Stomach (tissue), 9 donors: Measurements from ENCODE around the gene FARSB. TPM values are rescaled to one million over a fixed set of nuclear protein-coding genes. Genes with fewer than 3 reads are reported as not detected.

Source experiments
- DNase-seq, 2 donors: peaks; one replicate each; pipeline versions ENCODE4 v3.0.0 to v3.0.0-alpha.2; 2013 to 2019
- H3K27ac ChIP-seq, 5 donors: fragments of 200-600 bp in 4 of 5; sonication (generic) in 4 of 5; one replicate each; pipeline ENCODE4 v1.5.1; 2013 to 2019; ENCODE audit warnings: mild to moderate bottlenecking in 1 of 5, moderate library complexity in 1 of 5
- H3K27me3 ChIP-seq, 3 donors: fragments of 200-600 bp; sonication (generic); one replicate each; pipeline ENCODE4 v1.5.1; 2017 to 2019; ENCODE audit warnings: mixed run types in 1 of 3
- H3K36me3 ChIP-seq, 4 donors: fragments of 200-600 bp; sonication (generic); 1 replicate in 3 of 4; 2 replicates in 1 of 4; pipeline ENCODE4 v1.5.1; 2016 to 2019
- H3K4me1 ChIP-seq, 4 donors: fragments of 200-600 bp; sonication (generic); one replicate each; pipeline ENCODE4 v1.5.1; 2016 to 2019
- H3K4me3 ChIP-seq, 4 donors: fragments of 200-600 bp; sonication (generic) in 3 of 4; one replicate each; pipeline ENCODE4 v1.5.1; 2016 to 2019; ENCODE audit warnings: mild to moderate bottlenecking in 1 of 4
- H3K9me3 ChIP-seq, 4 donors: fragments of 200-600 bp; sonication (generic); one replicate each; pipeline ENCODE4 v1.5.1; 2016 to 2019
- EP300 ChIP-seq: sonication (generic); formaldehyde crosslinking; IDR thresholded peaks from one replicate; pipeline ENCODE4 v1.6.1; 2017; ENCODE audit warnings: antibody characterized with exemption
- POLR2A ChIP-seq, 4 donors: fragments of 450-650 bp; IDR thresholded peaks; one replicate each; pipeline ENCODE4 v1.6.1; 2016; ENCODE audit warnings: antibody characterized with exemption in 4 of 4, control low read depth in 2 of 4, mild to moderate bottlenecking in 1 of 4, moderate library complexity in 1 of 4
- POLR2AphosphoS5 ChIP-seq, 3 donors: sonication (generic); formaldehyde crosslinking; IDR thresholded peaks; one replicate each; pipeline ENCODE4 v1.6.1; 2016; ENCODE audit warnings: antibody characterized with exemption in 3 of 3
- WGBS, 5 donors: extraction: QIAGEN DNeasy Blood & Tissue Kit in 3 of 5; methylation state at CpG; one replicate each; pipeline versions ENCODE4 v1.1.5 to v1.1.7; 2013 to 2018; 5-methylcytosine and 5-hydroxymethylcytosine counted together
- intact Hi-C: fragments of 100-400 bp; cut with DNase I; formaldehyde crosslinking; loops from one replicate; pipeline ENCODE4 v1.15.1; 2023; ENCODE audit warnings: low total_unique reads
- polyA plus RNA-seq, 3 donors: library from polyadenylated mRNA; stranded (reverse); fragments of 200-250 nt; gene quantifications; one replicate each; pipeline ENCODE4 v1.2.3, GENCODE V29; 2013
- total RNA-seq, 5 donors: library from RNA; depleted of rRNA; stranded (reverse); fragments of >200 nt; gene quantifications; one replicate each; pipeline versions ENCODE4 v1.1.0 to v1.2.3, GENCODE V29; 2014 to 2016
- TF ChIP-seq, protein P1 (sequence below), 7 experiments: fragments of 450-650 bp in 4 of 7; fragments of 200-600 bp in 3 of 7; sonication (generic) in 3 of 7; IDR thresholded peaks; one replicate each; pipeline ENCODE4 v1.5.1; 2016 to 2019; ENCODE audit warnings: antibody characterized with exemption in 7 of 7, control low read depth in 2 of 7, mild to moderate bottlenecking in 1 of 7
- donor health status: healthy with polysubstance abuse.
- donor health status: Bipolar disorder and iron deficiency.
- donor health status: healthy.

FARSB gene
- total and polyA plus RNA-seq, 8 donors = 1.4 to 26.3 (median 13.8) TPM

DNA sequence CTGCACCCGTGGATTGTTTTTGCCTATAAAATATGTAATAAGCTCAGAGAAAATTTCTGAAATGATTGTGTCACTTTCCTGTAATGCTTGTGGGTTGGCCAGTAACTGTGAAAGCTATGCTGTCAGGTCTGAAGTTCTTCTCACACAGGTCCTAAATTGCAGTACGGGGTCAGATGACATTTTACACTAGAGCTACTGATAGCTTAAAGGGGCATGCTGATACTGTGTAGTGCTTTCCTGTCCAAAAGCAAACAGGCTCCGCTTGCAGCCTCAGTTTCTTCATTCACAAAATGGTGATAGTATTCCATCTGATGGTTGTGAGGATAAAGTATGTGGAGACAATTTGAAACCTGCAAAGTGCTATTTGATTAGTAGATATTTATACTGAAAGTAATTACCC, 7.6 kb upstream of the FARSB start:
- WGBS, 5 donors = 58 to 73% (median 70%) methylated on average over 3 of the region's 3 CpGs
- H3K27ac ChIP-seq = no peak overlapping the region
- no peaks in the 10 kb centered on the region for H3K9me3 ChIP-seq
- H3K36me3 ChIP-seq = no peaks in the 10 kb centered on the region
- DNase-seq = no peak
- no peaks in the 10 kb centered on the region for H3K27me3 ChIP-seq
- TF ChIP-seq POLR2A (IDR thresholded peaks at IDR 0.05) (no peak), EP300 (no peak), POLR2AphosphoS5 (IDR thresholded peaks at IDR 0.05) (no peak)
- TF ChIP-seq, protein P1, sequence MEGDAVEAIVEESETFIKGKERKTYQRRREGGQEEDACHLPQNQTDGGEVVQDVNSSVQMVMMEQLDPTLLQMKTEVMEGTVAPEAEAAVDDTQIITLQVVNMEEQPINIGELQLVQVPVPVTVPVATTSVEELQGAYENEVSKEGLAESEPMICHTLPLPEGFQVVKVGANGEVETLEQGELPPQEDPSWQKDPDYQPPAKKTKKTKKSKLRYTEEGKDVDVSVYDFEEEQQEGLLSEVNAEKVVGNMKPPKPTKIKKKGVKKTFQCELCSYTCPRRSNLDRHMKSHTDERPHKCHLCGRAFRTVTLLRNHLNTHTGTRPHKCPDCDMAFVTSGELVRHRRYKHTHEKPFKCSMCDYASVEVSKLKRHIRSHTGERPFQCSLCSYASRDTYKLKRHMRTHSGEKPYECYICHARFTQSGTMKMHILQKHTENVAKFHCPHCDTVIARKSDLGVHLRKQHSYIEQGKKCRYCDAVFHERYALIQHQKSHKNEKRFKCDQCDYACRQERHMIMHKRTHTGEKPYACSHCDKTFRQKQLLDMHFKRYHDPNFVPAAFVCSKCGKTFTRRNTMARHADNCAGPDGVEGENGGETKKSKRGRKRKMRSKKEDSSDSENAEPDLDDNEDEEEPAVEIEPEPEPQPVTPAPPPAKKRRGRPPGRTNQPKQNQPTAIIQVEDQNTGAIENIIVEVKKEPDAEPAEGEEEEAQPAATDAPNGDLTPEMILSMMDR (IDR thresholded peaks at IDR 0.05) = no peak
- H3K4me3 ChIP-seq = no peak overlapping the region
- intact Hi-C loops = no loop called here
- no peaks in the 10 kb centered on the region for H3K4me1 ChIP-seq

DNA sequence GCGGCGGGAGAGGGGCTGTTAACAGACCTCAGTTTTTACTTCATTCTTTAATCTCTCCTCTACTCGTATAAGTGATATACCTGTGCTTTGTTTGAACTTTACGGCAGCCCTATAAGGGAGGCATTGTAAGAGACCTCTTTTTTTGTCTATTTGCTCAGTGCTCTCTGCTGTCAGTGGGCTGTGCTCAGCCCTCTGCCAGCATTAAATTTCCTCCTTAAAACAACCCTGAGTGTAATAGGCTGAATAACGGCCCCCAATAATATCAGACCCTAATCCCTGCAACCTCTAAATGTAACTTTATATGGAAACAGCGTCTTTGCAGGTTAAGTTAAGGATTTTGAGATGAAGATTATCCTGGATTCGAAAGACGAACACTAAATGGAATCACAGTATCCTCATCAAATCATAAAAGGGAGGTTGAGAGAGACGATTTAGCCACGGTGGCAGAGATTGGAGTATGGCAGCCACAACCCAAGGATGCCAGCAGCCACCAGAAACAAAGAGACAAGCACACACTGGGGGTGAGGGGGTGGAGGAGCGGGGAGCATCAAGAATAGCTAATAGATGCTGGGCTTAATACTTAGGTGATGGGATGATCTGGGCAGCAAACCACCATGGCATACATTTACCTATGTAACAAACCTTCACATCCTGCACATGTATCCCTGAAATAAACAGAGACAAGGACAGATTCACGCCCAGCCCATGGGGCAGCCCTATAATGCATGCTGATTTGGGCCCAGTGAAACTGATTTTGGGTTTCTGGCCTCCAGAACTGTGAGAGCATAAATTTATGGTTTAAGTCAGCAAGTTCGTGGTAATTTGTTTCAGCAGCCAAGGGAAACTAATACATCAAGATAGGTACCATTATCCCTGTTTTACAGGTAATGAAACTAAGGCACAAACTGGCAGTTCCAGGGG, 894 bp upstream of the FARSB start:
- TF ChIP-seq POLR2AphosphoS5 (IDR thresholded peaks at IDR 0.05) = no peak
- no peaks in the 10 kb centered on the region for H3K27me3 ChIP-seq
- H3K4me1 ChIP-seq = peaks cover 16 to 46% (median 32%) of the 10 kb centered on the region in 4 donors
- WGBS, 5 donors = 13 to 19% (median 18%) methylated on average over 13 of the region's 13 CpGs
- no peaks in the 10 kb centered on the region for H3K9me3 ChIP-seq
- peak overlapping the region; percentile 71 to 98 (median 89) for H3K4me3 ChIP-seq
- intact Hi-C loops = no loop called here
- H3K27ac ChIP-seq = peak overlapping the region; percentile 83 to 90 (median 89)
- DNase-seq = peak in 1 of 2 donors; percentile 30
- H3K36me3 ChIP-seq = no peaks in the 10 kb centered on the region

DNA sequence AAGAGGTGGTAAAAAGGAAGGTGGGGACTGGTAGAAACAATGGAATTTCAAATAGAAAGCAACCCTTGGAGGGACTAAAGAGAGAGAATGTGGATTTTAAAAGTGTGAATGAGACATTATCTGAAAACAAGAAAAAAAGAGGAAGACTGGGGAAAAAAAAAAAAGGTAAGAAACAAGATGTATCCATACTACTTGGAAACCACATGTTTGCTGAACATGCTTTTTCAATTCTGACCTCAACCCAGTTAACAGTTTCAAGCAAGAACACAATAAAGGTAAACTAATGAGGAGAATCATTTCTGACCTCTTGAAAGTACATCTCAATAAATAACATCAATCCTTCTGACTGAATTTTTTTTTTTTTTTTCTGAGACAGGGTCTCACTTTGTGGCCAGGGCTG, 2.6 kb downstream of the FARSB start:
- no peak overlapping the region for H3K4me3 ChIP-seq
- TF ChIP-seq POLR2A (IDR thresholded peaks at IDR 0.05) (no peak), POLR2AphosphoS5 (IDR thresholded peaks at IDR 0.05) (no peak), EP300 (no peak)
- TF ChIP-seq, protein P1 (IDR thresholded peaks at IDR 0.05) = no peak
- peaks cover 16 to 76% (median 44%) of the 10 kb centered on the region in 4 donors for H3K4me1 ChIP-seq

DNA sequence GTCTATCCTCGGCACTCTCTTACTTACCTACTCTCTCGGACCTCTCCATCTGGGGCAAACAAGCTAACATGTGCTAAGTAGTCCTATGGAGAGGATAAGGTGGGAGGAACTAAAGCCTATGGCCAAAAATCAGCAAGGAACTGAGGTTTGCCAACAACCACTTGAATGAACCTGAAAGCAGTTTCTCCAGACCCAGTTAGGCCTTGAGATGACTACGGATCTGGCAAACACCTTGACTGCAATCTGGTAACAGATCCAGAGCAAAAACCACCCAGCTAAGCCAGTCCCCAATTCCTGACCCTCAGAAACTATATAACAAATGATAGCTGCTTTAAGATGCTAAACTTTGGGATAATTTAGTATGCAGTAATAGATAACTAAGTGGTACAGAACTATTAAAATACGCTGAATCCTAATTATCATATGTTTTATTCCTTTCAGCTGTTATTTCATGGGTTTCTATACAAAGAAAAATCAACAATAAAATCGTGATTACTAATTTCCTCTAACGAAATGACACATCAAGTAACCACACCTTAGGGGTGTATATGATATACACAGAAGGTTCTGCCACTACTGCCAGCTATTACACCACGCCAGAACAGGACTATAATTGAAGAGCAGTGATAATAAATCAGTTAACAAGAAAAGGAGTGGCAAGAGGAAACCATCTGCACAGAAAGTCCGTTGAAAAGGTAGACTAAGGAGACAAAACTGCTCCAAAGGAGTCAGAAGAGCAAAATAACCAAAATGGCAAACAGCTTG, 3.2 kb downstream of the FARSB start:
- WGBS, 5 donors = 50 to 64% (median 55%) methylated on average over 8 of the region's 8 CpGs
- Histone ChIP-seq H3K27me3 (no peaks in the 10 kb centered on the region), H3K27ac (peak overlapping the region in 4 of 5 donors; percentile 11 to 48 (median 26)), H3K4me3 (no peak overlapping the region), H3K36me3 (peaks cover 0 to 9% (median 8%) of the 10 kb centered on the region in 4 donors), H3K4me1 (peaks cover 16 to 76% (median 45%) of the 10 kb centered on the region in 4 donors), H3K9me3 (no peaks in the 10 kb centered on the region)
- peak in 2 of 3 donors; percentile 18 to 30 for TF ChIP-seq POLR2AphosphoS5 (IDR thresholded peaks at IDR 0.05)
- no peak for TF ChIP-seq POLR2A (IDR thresholded peaks at IDR 0.05)
- TF ChIP-seq EP300 = no peak
- TF ChIP-seq, protein P1 (IDR thresholded peaks at IDR 0.05) = no peak
- no peak for DNase-seq
- intact Hi-C loops = no loop called here

More for the DNA sequence above, 2.6 kb downstream of the FARSB start:
- intact Hi-C loops = no loop called here
- Histone ChIP-seq H3K27ac (peak overlapping the region in 3 of 5 donors; percentile 11 to 48 (median 32)), H3K36me3 (peaks cover 0 to 3% (median 2%) of the 10 kb centered on the region in 4 donors), H3K27me3 (no peaks in the 10 kb centered on the region), H3K9me3 (no peaks in the 10 kb centered on the region)
- no peak for DNase-seq
